T-helper 2 cell (primary cell): Measurements from ENCODE around the gene SIGLEC5.
A peak's percentile ranks its signal among the peaks of the same experiment; 100 is the strongest.

Source experiments
- DNase-seq, 5 experiments: peaks; one replicate each; pipeline versions ENCODE4 v3.0.0 to v3.0.0-alpha.2; 2012 to 2022

The SIGLEC5 gene

GRCh38 chr19:51627491-51628138 lies 2.6 kb downstream of the SIGLEC5 start:
- no peak for DNase-seq

DNA sequence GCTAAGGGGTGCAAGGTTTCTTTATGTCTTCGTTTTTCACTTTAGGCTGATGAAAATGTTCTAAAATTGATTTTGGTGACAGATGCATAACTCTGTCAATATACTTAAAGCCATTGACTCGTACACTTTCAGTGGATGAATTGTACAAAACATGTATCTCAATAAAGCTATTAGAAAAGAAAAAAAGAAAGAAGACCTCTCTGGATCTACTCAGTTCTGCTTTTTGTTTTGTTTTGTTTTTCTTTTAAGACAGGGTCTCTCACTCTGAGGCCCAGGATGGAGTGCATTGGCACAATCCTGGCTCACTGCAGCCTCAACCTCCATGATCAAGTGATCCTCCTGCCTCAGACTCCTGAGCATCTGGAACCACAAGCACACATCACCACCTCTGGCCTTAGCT lies 3.5 kb downstream of the SIGLEC5 start:
- no peak for DNase-seq

- no peak for DNase-seq
Measured at GRCh38 chr19:51621178-51621577, 9.0 kb downstream of the SIGLEC5 start.

- no peak for DNase-seq
Measured at GRCh38 chr19:51615991-51616390, 14.2 kb downstream of the SIGLEC5 start.

- DNase-seq, result no peak
Measured at GRCh38 chr19:51614789-51615188, 15.4 kb downstream of the SIGLEC5 start.

- DNase-seq, result no peak
Measured at GRCh38 chr19:51610576-51610975, 19.6 kb downstream of the SIGLEC5 start.

DNA sequence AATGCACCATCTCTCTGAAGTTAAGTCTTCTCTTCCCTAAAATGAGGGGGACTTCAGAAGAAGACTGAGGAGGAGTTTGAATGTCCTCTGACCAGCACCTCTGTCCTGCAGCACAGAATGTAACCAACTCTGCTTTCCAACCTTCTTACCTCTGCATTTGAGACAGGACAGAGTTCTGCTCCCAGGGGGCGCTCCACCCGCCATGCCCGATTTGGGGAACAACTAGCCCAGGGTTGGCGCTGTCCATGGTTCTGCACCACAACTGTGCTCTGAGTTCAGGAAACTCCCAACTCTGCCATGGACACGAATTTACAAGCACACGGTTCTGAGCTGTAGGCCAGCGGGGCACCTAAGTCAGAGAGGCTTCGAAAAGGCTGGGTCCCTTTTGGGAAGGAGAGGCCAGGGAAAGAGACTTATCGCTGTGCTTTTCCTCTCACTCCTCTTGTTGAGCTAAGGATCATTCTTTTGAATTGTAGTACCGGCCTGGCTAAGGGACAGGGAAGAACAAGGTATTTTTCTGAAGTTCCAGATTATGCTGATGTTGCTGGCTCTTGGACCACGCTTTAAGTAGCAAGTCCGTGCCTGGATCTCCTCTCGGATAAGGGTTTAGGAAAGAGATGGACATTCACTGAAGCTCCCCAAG lies 22.2 kb downstream of the SIGLEC5 start:
- peak in 3 of 5 experiments; percentile 23 to 49 (median 46) for DNase-seq

GRCh38 chr19:51607077-51607476 lies 23.1 kb downstream of the SIGLEC5 start:
- DNase-seq, result peak in 1 of 5 experiments; percentile 65

DNA sequence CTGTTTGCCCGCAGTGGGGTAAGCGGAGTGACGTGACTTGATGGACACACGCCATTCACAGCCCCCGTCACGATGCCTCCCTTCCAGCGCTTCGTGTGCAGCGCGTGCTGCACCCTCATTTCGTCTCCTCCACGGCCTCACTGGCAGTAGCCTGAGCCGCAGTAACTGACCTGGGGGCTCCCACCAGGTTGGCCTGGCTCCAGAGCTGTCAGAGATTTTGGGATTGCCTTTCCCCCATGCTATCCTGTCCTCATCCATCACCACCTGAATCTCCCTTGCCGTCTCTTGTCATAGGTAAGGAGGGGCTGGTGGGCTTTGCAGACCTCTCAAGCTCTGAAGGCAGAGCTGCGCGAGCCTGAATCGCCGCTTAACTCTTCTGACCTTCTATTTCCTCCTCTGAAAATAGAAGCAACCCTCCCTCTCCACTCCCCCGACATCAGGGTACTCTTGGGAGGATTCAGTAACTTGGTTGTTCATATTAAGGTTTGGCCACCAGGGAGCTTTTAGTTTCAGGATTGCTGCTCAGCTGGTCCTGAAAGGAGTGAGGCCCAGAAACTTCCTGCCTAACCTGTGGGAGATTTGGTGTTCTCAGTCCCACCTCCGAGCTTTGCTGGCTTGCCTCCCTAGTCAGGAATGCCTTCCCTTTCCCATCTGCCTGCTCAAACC lies 27.9 kb downstream of the SIGLEC5 start:
- DNase-seq, result no peak

DNA sequence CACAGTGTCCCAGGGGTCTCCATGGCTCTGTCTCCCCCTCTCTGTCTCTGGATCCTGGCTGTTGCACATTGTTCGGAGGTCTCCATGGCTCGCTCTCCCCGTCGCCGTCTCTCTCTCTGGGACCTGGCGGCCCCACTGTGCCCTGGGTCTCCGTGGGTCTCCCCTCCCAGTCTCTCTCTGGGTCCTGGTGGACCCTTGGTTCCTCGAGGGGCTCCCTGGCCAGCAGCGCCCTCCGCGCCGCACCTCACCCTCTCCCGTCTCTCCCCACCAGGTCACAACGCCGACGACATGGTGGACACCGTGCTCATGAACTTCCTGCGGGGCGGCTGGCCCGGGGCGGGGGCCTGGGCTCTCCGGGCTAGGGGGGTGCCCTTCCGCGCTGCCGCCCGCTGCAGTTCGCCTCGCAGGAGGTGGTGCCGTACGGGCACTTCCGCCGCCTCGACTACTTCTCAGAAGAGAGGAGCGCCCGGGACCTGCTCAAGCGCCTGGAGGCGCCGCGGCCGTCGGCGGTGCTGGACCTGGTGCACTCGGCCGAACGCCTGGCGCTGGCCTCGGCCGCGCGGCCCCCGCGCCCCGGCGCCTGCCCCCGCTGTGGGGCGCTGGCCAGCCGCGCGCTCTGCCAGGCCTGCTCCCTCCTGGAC lies 29.1 kb downstream of the SIGLEC5 start:
- no peak for DNase-seq

DNA sequence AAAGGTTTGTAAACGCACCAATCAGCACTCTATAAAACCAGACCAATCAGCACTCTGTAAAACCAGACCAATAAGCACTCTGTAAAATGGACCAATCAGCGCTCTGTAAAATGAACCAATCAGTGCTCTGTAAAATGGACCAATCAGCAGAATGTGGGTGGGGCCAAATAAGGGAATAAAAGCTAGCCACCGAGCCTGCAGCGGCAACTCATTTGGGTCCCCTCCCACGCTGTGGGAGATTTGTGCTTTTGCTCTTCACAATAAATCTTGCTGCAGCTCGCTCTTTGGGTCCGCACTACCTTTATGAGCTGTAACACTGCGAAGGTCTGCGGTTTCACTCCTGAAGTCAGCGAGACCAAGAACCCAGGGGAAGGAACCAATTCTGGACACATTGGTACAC lies 31.1 kb downstream of the SIGLEC5 start:
- no peak for DNase-seq

GRCh38 chr19:51598159-51598915 lies 31.9 kb downstream of the SIGLEC5 start:
- DNase-seq, result no peak

- no peak for DNase-seq
Measured at GRCh38 chr19:51595190-51596175, 34.7 kb downstream of the SIGLEC5 start.

- DNase-seq, result no peak
Measured at GRCh38 chr19:51594774-51595109, 35.5 kb downstream of the SIGLEC5 start.

- peak; percentile 90 to 98 (median 93) for DNase-seq
Measured at GRCh38 chr19:51593969-51594773, 36.0 kb downstream of the SIGLEC5 start.

- no peak for DNase-seq
Measured at GRCh38 chr19:51593138-51593890, 36.9 kb downstream of the SIGLEC5 start.

DNA sequence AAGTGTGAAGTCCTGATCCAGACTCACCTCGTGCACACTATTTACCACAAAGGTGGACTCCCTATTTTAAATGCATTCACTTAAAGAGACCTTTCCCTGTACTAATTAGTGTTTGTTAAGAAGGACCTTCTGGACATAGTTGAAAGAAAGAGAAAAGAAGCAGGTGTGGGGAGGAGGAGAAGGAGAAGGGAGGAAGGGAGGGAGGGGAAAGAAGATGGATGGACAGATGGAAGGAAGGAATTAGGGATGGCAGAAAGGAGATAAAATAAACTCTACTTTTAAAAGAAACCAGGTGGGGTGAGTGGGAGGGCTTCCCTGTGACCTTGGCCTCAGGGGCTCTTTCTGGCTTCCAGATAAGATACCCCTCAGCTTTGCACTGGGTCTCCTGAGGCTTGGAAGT lies 37.7 kb downstream of the SIGLEC5 start:
- no peak for DNase-seq

DNA sequence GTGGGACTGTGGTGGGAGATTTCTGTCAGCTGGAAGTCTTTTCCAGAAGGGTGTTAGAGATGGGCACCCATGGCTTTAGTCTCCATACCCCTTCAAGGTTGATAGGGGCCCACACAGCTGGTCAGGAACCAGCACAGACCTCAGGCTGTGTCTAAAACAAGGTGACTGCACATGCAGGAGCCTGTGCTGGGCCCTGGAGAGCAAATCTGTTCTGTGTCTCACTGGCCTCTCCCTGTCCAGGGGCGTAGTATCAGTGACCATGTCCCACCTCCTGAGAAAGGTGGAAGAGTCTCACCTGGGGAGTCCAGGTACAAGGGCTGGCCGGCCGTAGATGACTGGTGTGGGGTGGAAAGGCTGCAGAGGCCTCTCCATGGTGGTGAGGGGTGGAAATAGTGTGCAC lies 39.8 kb downstream of the SIGLEC5 start:
- DNase-seq, result no peak

DNA sequence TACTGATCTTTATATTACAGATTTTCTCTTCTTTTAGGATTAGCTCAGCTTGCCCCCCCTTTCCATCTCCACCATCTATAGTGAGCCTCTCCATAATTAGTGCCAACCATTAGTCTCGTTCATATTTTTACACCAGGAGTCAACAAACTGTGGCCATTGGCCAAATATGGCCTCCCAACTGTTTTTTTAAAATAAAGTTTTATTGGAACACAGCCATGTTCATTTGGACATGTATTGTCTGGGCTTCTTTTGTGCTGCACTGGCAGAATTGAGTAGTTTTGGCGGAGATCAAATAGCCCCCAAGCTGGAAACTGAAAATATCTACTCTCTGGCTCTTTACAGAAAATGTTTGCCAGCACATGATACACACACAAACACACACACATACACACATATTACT lies 40.7 kb downstream of the SIGLEC5 start:
- no peak for DNase-seq
